Mesothelial cell of epicardium (in vitro differentiated cells): ENCODE data around the gene IRF8. TPM values are rescaled to one million over a fixed set of nuclear protein-coding genes. Genes with fewer than 3 reads are reported as not detected.
"Not testable (repeated sequence)": the region's sequence is repeated elsewhere in the genome, so short reads cannot be mapped to it uniquely, and the experiment has no call there.

Experiments
- DNase-seq, 2 experiments: peaks; one replicate each; pipeline ENCODE4 v3.0.0; 2021; ENCODE audit warnings: low spot score in 2 of 2; ENCODE audit not compliant: unreplicated experiment in 2 of 2
- H3K27ac Mint-ChIP-seq: 2 replicates; pipeline ENCODE4 v1.8.0; 2021; ENCODE audit warnings: mixed read lengths
- H3K27me3 Mint-ChIP-seq: 2 replicates; pipeline ENCODE4 v1.8.0; 2021; ENCODE audit warnings: low read depth, mixed read lengths
- H3K36me3 Mint-ChIP-seq: 2 replicates; pipeline ENCODE4 v1.8.0; 2021; ENCODE audit warnings: mixed read lengths
- H3K4me1 Mint-ChIP-seq: 2 replicates; pipeline ENCODE4 v1.8.0; 2021; ENCODE audit warnings: mixed read lengths
- H3K4me3 Mint-ChIP-seq: 2 replicates; pipeline ENCODE4 v1.8.0; 2021; ENCODE audit warnings: mild to moderate bottlenecking, moderate library complexity, mixed read lengths
- H3K9me3 Mint-ChIP-seq: 2 replicates; pipeline ENCODE4 v1.8.0; 2021; ENCODE audit warnings: mixed read lengths
- CTCF ChIP-seq: fragments of 200-600 bp; sonication (generic); IDR thresholded peaks from one replicate; pipeline ENCODE4 v1.5.0; 2021; ENCODE audit warnings: antibody characterized with exemption; ENCODE audit not compliant: unreplicated experiment
- total RNA-seq: library from RNA; stranded (reverse); gene quantifications from 3 replicates; pipeline ENCODE4 v1.2.1, GENCODE V29; 2021

IRF8 gene
- total RNA-seq, 1 donor from 2014 or later, result 5.8 TPM

- no peak overlapping the region for H3K27ac Mint-ChIP-seq
- H3K9me3 Mint-ChIP-seq, result peaks cover 12% of the 10 kb centered on the region
- DNase-seq, result no peak
- H3K4me3 Mint-ChIP-seq, result no peak overlapping the region
- TF ChIP-seq CTCF, result no peak
- peaks cover 9% of the 10 kb centered on the region for H3K4me1 Mint-ChIP-seq
- peaks cover 27% of the 10 kb centered on the region for H3K27me3 Mint-ChIP-seq
- H3K36me3 Mint-ChIP-seq, result peaks cover 16% of the 10 kb centered on the region
These were observed 4.6 kb downstream of the IRF8 start for GRCh38 chr16:85903559-85903958.

DNA sequence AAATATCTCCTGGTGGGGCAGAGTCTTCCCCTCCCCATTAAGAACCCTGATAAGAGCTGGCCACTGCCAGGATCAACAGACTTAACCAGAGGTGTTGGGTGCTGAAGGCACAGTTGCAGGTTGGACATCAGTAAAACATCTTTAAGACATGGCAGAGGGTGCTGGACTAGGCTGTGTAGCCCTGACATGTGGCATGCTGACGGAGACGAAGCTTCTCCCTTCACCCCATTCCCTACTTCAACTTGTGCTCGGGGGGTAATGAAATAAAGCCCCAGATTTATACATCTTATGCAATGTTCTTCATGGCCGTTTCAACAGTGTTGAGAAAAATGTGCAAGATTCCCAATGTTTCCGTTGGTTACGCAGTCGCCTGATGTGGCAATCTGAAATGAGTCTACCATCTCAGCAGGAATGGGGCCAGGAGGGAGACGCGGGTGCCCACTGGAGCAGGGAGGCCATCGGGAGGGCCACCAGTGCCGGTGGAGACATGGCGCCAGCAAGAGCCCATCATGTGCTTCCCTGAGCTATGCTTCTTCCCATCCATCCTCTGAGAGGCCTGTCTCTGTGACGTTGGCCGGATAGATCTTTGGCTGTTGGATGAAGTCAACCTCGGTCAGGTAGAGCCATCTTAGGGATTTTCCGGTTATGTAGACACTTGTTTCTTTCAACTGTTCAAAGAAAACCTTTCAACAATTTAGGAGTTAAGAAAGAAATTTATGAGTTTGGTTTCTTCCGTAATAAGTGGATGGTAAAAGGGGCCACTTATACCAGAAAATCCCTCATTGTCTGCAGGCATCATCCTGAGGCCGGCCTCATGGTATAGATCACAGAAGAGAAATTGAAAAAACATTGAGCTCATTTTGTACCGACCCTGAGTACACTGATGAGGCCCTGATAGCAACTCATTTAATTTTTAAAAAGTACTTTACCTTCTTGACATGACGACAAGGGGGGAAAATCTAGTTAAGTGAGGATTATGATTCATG, 6.4 kb downstream of the IRF8 start:
- H3K27me3 Mint-ChIP-seq, result peaks cover 20% of the 10 kb centered on the region
- DNase-seq, result no peak
- peaks cover 16% of the 10 kb centered on the region for H3K36me3 Mint-ChIP-seq
- no peak overlapping the region for H3K27ac Mint-ChIP-seq
- H3K4me1 Mint-ChIP-seq, result peaks cover 3% of the 10 kb centered on the region
- no peak for TF ChIP-seq CTCF
- peaks cover 12% of the 10 kb centered on the region for H3K9me3 Mint-ChIP-seq
- H3K4me3 Mint-ChIP-seq, result no peak overlapping the region

- no peak for DNase-seq
- TF ChIP-seq CTCF, result no peak
- peaks cover 12% of the 10 kb centered on the region for H3K9me3 Mint-ChIP-seq
- H3K36me3 Mint-ChIP-seq, result peaks cover 16% of the 10 kb centered on the region
- H3K27me3 Mint-ChIP-seq, result peaks cover 13% of the 10 kb centered on the region
- no peak overlapping the region for H3K4me3 Mint-ChIP-seq
- H3K27ac Mint-ChIP-seq, result no peak overlapping the region
- peaks cover 7% of the 10 kb centered on the region for H3K4me1 Mint-ChIP-seq
These were observed 7.4 kb downstream of the IRF8 start for GRCh38 chr16:85906349-85906748.

DNA sequence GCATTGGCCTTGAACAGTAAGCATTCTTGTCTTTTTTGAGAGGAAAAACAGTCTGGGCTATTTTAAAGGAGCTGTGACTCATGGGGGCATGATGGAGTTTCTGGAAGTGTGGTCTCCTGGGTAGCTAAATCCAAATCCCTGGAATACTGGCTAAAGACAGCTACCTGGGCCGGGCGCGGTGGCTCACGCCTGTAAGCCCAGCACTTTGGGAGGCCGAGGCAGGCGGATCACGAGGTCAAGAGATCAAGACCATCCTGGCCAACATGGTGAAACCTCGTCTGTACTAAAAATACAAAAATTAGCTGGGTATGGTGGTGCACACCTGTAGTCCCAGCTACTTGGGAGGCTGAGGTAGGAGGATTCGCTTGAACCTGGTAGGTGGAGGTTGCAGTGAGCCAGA, 8.3 kb downstream of the IRF8 start:
- Mint-ChIP-seq H3K9me3 (peaks cover 12% of the 10 kb centered on the region), H3K36me3 (peaks cover 16% of the 10 kb centered on the region), H3K4me1 (peaks cover 14% of the 10 kb centered on the region)
- H3K27me3 Mint-ChIP-seq, DNase-seq, H3K27ac Mint-ChIP-seq, H3K4me3 Mint-ChIP-seq: not testable (repeated sequence)

- Mint-ChIP-seq H3K27me3 (peaks cover 7% of the 10 kb centered on the region), H3K27ac (no peak overlapping the region), H3K36me3 (peaks cover 16% of the 10 kb centered on the region), H3K9me3 (peaks cover 12% of the 10 kb centered on the region), H3K4me1 (peaks cover 24% of the 10 kb centered on the region), H3K4me3 (no peak overlapping the region)
- no peak for DNase-seq
- no peak for TF ChIP-seq CTCF
These were observed 9.5 kb downstream of the IRF8 start for GRCh38 chr16:85908444-85908843.

DNA sequence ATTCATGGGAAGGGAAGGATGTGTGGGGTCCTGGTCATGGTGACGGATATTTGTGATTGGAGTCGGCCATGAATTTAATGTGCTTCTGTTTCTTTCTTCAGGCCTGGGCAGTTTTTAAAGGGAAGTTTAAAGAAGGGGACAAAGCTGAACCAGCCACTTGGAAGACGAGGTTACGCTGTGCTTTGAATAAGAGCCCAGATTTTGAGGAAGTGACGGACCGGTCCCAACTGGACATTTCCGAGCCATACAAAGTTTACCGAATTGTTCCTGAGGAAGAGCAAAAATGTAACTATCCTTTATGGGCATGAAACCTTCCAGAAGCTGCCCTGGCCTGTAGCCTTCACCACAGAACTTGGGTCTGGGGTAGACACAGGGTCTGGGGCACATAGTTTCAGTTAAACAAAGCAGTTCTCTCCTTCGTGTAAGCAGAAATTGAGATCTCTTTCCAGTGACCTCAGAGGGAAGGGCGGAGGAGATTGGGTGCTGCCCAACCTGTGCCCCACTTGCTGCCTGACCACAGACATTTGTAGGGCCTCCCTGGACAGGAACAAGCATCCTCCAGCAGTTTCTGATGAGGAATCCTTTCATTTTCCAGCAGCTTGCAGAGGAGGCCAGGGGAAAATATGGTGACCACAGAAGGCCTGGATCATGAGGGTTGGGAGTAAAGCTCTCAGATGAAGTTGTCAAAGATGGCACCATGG, 10.1 kb downstream of the IRF8 start:
- H3K4me1 Mint-ChIP-seq, result peaks cover 25% of the 10 kb centered on the region

More for the DNA sequence above, 10.1 kb downstream of the IRF8 start:
- no peak for DNase-seq
- Mint-ChIP-seq H3K27ac (no peak overlapping the region), H3K9me3 (peaks cover 12% of the 10 kb centered on the region), H3K36me3 (peaks cover 16% of the 10 kb centered on the region), H3K4me3 (no peak overlapping the region), H3K27me3 (peaks cover 7% of the 10 kb centered on the region)
- TF ChIP-seq CTCF, result no peak
